HG03469 (cell line): ENCODE measurements around the gene IPP.
"Not testable (repeated sequence)": the region's sequence is repeated elsewhere in the genome, so short reads cannot be mapped to it uniquely, and the experiment has no call there.

Source experiments
- ATAC-seq: cut with Tn5 transposase; IDR thresholded peaks from one replicate; pipeline ENCODE4 v1.9.1; 2021; ENCODE audit warnings: mild to moderate bottlenecking, moderate library complexity, moderate number of reproducible peaks; ENCODE audit not compliant: unreplicated experiment

The IPP gene

GRCh38 chr1:45686015-45686287, 64.5 kb downstream of the IPP start:
- no peak for ATAC-seq

- ATAC-seq = no peak
Observed at GRCh38 chr1:45685308-45686014, 65.0 kb downstream of the IPP start.

GRCh38 chr1:45684402-45684801, 66.1 kb downstream of the IPP start:
- no peak for ATAC-seq

DNA sequence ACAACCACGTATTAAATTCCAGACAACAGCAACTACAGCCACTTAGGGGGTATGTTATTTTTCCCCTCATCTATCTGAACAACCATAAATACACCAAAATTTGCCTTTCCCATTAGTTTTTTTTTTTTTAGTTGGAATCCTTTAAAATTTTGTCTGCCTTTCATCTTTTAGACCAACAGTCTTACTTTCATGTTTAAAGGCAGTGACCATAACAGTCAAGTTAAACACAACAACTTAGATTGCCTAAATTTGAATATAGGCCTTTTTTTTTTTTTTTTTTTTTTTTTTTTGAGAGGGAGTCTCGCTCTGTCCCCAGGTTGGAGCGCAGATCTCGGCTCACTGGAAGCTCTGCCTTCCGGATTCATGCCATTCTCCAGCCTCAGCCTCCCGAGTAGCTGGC, 67.5 kb downstream of the IPP start:
- ATAC-seq = no peak

- no peak for ATAC-seq
Observed at GRCh38 chr1:45679123-45679522, 71.3 kb downstream of the IPP start.

GRCh38 chr1:45678489-45678888, 72.0 kb downstream of the IPP start:
- ATAC-seq = no peak

- ATAC-seq = no peak
Observed at GRCh38 chr1:45677751-45678245, 72.7 kb downstream of the IPP start.

- not testable (repeated sequence) for ATAC-seq
Observed at GRCh38 chr1:45676553-45676952, 73.9 kb downstream of the IPP start.

DNA sequence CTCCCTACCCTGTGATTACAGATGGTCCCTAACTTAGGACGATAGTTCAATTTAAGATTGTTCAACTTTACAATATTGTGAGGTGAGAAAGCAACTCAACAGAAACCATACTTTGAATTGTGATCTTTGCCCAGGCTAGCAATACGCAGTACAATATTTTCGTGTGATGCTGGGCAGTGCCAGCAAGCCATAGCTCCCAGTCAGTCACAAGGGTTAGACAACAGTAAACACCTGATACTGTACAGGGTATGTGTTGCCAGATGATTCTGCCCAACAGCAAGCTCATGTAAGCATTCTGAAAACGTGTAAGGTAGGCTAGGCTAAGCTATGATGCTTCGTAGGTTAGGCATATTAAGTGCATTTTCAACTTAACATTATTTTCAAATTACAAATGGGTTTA, 76.0 kb downstream of the IPP start:
- ATAC-seq = no peak

DNA sequence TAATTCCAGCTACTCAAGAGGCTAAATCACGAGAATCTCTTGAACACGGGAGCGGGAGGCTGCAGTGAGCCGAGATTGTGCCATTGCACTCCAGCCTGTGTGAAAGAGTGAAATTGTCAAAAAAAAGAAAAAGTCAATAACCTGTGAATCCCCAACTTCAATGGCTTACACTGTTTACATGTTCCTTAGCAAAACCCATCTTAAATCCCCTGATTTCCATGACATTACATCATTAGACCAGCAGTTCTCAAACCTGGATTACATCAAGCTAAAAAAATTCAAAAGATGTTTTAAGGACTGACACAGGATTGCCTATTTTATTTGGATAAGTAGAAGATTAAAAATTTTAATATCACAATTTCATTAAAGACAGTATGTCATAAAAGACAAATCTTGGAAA, 76.5 kb downstream of the IPP start:
- no peak for ATAC-seq

DNA sequence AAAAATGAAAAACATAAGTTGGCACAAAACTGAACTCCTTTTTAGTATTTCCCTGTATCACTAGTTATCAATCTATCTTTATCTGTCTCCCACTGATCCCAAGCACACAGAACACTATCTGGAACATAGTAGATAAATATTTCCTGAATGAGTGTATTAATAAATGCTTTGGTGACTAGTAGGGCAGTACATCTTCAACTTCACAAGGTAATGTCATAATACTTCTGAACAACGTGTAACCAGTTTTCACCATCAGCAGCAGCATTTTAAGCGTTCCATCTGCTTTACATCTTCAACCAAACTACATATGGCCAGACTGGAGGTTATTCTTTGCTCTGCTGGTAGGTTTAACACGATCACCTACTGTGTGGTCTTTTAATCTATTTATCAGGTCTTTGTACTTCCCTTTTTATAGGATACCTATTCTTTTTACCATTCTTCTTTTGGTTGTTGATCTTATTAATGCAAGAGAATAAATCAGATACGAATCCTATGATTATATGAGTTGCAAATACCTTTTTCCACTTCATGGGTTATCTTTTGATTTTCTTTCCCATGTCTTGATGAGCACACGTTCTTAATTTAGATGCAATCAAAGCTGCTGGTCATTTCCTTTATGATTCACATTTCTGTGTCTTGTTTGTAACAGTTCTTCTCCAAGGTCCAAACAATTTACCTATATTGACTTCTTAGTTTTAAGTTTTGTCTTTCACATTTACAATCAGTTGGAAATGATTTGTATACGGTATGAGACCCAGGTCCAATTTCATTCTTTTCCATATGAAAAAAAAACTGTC, 80.4 kb downstream of the IPP start:
- ATAC-seq = no peak

- ATAC-seq = no peak
Observed at GRCh38 chr1:45669379-45669778, 81.1 kb downstream of the IPP start.

- no peak for ATAC-seq
Observed at GRCh38 chr1:45668526-45668925, 81.9 kb downstream of the IPP start.

DNA sequence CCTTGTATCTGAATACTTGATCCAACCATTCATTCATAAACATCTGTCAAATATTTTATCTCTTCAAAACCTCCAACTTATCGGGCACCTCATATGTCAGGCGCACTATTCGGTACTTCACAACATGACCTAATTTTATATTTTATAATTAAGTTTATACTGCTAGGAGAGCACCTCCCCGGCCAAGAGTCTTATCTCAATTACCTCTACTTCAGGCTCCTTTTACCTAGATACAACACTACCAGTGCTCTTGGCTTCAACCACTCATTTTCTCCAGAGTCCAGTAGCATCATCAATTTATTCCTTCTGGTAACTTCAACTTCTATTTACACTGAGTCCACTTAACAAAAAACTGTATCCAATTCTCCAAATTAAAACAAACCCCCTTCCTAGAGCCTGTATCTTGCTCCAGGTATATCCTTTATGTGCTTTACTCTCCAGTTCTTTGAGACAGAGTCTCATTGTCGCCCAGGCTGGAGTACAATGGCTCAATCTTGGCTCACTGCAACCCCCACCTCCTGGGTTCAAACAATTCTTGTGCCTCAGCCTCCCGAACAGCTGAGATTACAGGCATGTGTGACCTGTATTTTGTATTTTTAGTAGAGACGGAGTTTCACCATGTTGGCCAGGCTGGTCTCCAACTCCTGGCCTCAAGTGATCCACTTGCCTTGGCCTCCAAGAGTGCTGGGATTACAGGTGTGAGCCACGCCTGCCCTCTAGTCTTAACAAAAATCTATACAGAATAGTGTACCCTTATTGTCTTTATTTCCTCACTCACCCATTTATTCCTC, 82.9 kb downstream of the IPP start:
- ATAC-seq = no peak

GRCh38 chr1:45666836-45667235, 83.6 kb downstream of the IPP start:
- ATAC-seq = no peak

DNA sequence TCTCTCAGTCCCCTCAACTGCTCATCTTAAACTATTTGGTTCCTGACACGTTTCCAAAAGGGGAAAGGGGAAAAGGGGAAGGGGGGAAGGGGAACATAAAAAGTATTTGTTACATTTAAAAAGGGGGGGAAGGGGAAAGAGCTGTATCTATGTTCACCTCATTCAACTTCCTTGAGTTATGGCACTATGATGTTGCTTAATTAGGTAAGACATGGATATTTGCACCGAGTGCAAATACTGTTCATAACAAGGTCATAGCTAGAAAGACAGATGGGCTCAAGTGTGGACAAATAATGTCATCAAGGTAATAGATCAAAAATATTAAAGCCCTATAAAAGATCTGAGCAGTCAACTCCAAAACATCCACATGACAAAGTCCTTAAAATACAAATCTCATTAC, 90.1 kb downstream of the IPP start:
- ATAC-seq = no peak

GRCh38 chr1:45659222-45659621, 91.2 kb downstream of the IPP start:
- no peak for ATAC-seq

GRCh38 chr1:45658171-45658570, 92.3 kb downstream of the IPP start:
- ATAC-seq = no peak

GRCh38 chr1:45656573-45657226, 93.8 kb downstream of the IPP start:
- no peak for ATAC-seq

DNA sequence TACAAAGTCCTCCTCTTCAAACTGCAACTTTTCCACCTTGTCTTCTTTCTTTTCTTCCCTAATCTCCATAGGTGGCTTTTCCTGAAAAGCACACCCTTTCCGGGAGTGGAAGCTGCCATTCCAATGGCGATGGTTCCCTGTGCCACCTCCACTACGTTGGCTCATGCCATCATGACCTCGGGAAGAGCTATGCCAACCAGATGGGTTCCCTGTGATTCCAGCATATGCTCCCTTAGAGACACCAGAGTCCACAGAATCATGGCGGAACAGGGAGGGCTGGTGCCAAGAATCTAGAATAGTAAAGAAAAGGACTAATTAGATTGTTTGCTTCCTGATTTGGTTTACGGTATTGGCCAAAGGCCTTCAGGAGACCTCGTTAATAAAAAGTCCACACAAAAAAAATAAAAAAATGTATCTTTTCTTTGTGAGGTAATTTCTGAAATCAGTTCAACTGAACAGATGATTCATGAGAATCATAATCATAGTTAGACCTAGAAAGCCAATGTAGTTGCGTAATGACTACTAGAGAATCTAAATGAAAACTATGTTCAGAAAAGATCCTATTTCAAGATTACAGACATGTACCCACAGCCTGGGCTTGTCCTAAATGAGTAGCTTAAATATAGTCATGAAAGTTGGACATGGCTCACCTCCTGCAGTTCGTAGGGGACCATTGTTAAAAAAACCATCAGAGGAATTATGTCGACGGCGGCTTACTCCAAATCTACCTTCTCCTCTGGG, 95.7 kb downstream of the IPP start:
- ATAC-seq = no peak
